Natural killer cell treated with Interleukin-12 subunit alpha and Interleukin-12 subunit beta and Interleukin-15 and Interleukin-18, amount 100 ng/mL, for 72 hours (primary cell): ENCODE measurements around the gene SNRNP25. TPM values are rescaled to one million over a fixed set of nuclear protein-coding genes. Genes with fewer than 3 reads are reported as not detected.
"Not testable (repeated sequence)": the region's sequence is repeated elsewhere in the genome, so short reads cannot be mapped to it uniquely, and the experiment has no call there.

Experiments used
- ATAC-seq, 2 donors: fragments of 150-1000 bp; cut with Tn5 transposase in 1 of 2; sonication (Bioruptor Pico), chemical (Tn5 transposase) in 1 of 2; 2 replicates each; pipeline ENCODE4 v1.10.0; 2021
- DNase-seq: peaks from one replicate; pipeline ENCODE4 v3.0.0; 2022; ENCODE audit warnings: low spot score
- H3K27ac Mint-ChIP-seq, 2 donors: 1 replicate in 1 of 2; 2 replicates in 1 of 2; pipeline ENCODE4 v1.8.0; 2022; ENCODE audit warnings: mixed read lengths in 2 of 2, mild to moderate bottlenecking in 1 of 2, moderate library complexity in 1 of 2
- H3K27me3 Mint-ChIP-seq, 2 donors: 1 replicate in 1 of 2; 2 replicates in 1 of 2; pipeline ENCODE4 v1.8.0; 2022; ENCODE audit warnings: mixed read lengths in 2 of 2
- H3K36me3 Mint-ChIP-seq: one replicate; pipeline ENCODE4 v1.8.0; 2022; ENCODE audit warnings: mixed read lengths
- H3K4me1 Mint-ChIP-seq, 2 donors: 1 replicate in 1 of 2; 2 replicates in 1 of 2; pipeline ENCODE4 v1.8.0; 2022; ENCODE audit warnings: low read depth in 2 of 2, mixed read lengths in 2 of 2, mild to moderate bottlenecking in 1 of 2
- H3K4me3 Mint-ChIP-seq: one replicate; pipeline ENCODE4 v1.8.0; 2022; ENCODE audit warnings: mixed read lengths
- H3K9me3 Mint-ChIP-seq: 2 replicates; pipeline ENCODE4 v1.8.0; 2022; ENCODE audit warnings: mixed read lengths
- total RNA-seq, 2 donors: library from RNA; stranded (reverse); gene quantifications; one replicate each; pipeline ENCODE4 v1.2.3, GENCODE V29; 2022

Gene SNRNP25
- total RNA-seq, result 10 to 100 TPM; 35.6 to 39.8 TPM

DNA sequence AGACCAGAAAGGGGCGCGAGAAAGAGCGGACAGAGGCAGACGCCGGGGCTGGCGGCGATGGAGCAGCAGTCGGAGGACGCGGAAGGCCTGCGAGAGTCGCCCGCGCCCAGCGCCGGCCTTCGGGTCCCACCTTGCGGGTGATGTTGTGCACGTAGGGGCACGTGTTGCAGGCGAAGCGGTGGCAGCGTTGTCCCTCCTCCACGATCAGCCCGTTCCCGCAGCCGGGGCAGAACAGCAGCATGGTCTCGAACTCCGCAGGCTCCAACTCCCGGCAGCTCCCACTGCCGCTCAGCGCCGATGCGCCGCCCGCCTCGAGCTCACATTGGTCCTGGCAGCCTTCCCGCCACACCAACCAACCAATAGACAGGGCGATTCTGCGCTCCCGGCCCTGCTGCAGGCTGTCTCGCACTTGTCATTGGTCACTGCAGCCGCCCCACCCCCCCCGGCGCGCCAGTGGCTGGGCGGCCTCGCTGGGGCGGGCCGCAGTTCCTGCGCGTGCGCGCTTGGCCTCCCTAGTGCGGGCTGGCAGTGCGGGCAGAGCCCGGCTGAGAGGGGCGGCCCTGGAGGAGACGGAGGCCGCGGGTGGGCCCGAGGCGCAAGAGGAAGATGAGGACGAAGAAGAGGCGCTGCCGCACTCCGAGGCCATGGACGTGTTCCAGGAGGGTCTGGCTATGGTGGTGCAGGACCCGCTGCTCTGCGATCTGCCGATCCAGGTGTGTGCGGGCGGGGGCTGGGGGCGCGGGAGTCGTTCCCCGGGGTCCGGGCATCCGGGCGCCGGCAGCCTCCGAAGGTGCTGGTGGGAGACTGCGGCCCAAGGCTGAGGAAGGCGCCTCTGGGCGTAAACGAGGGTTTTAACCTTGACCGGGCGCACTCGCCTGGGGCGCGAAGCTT, at the start of gene SNRNP25, which contains the start of gene POLR3K:
Gene SNRNP25, plus strand, starts transcription at position 483 of the 891 bp plus-strand sequence. Its CDS starts 189 bp downstream, at position 672.
Gene POLR3K, minus strand, starts transcription at position 263 of the 891 bp plus-strand sequence. Its CDS starts 22 bp downstream, at position 241.
- ATAC-seq (peak; percentile 98), DNase-seq (peak; percentile 99)

DNA sequence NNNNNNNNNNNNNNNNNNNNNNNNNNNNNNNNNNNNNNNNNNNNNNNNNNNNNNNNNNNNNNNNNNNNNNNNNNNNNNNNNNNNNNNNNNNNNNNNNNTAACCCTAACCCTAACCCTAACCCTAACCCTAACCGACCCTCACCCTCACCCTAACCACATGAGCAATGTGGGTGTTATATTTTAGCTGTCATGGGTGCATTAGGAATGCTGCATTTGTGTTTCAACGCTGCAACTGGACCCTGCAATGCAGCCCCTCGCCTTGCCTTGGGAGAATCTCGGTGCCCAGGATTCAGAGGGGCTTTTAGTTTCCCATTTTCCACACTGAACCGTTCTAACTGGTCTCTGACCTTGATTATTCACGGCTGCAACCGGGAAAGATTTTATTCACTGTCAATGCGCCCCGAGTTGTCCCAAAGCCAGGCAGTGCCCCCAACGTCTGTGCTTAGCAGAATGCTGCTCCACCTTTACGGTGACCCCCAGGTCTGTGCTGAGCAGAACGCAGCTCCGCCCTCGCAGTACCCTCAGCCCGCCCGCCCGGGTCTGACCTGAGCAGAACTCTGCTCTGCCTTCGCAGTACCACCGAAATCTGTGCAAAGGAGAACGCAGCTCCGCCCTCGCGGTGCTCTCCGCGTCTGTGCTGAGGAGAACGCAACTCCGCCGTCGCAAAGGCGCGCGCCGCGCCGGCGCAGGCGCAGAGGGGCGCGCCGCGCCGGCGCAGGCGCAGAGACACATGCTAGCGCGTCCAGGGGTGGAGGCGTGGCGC, 43.5 kb upstream of the SNRNP25 start:
- Mint-ChIP-seq H3K4me1 (no peaks in the 10 kb centered on the region), H3K9me3 (no peaks in the 10 kb centered on the region), H3K27ac (no peak overlapping the region), H3K4me3 (no peak overlapping the region), H3K36me3 (no peaks in the 10 kb centered on the region), H3K27me3 (no peaks in the 10 kb centered on the region)
- peak; percentile 49 for DNase-seq
- peak; percentile 52 to 91 for ATAC-seq

More for the DNA sequence above, at the start of gene SNRNP25, which contains the start of gene POLR3K:
- Mint-ChIP-seq H3K4me1 (peaks cover 18 to 22% of the 10 kb centered on the region in 2 donors), H3K4me3 (peak within 1 kb of the TSS; percentile 99), H3K36me3 (peaks cover 13% of the 10 kb centered on the region), H3K9me3 (no peaks in the 10 kb centered on the region), H3K27ac (peak within 1 kb of the TSS; percentile 91 to 94), H3K27me3 (no peaks in the 10 kb centered on the region)

DNA sequence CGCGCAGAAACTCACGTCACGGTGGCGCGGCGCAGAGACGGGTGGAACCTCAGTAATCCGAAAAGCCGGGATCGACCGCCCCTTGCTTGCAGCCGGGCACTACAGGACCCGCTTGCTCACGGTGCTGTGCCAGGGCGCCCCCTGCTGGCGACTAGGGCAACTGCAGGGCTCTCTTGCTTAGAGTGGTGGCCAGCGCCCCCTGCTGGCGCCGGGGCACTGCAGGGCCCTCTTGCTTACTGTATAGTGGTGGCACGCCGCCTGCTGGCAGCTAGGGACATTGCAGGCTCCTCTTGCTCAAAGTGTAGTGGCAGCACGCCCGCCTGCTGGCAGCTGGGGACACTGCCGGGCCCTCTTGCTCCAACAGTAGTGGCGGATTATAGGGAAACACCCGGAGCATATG, 42.9 kb upstream of the SNRNP25 start:
- H3K9me3 Mint-ChIP-seq, H3K4me1 Mint-ChIP-seq, H3K36me3 Mint-ChIP-seq, H3K4me3 Mint-ChIP-seq, H3K27ac Mint-ChIP-seq, H3K27me3 Mint-ChIP-seq: not testable (repeated sequence)
- ATAC-seq (peak in 1 of 2 donors; percentile 52), DNase-seq (peak; percentile 92)

DNA sequence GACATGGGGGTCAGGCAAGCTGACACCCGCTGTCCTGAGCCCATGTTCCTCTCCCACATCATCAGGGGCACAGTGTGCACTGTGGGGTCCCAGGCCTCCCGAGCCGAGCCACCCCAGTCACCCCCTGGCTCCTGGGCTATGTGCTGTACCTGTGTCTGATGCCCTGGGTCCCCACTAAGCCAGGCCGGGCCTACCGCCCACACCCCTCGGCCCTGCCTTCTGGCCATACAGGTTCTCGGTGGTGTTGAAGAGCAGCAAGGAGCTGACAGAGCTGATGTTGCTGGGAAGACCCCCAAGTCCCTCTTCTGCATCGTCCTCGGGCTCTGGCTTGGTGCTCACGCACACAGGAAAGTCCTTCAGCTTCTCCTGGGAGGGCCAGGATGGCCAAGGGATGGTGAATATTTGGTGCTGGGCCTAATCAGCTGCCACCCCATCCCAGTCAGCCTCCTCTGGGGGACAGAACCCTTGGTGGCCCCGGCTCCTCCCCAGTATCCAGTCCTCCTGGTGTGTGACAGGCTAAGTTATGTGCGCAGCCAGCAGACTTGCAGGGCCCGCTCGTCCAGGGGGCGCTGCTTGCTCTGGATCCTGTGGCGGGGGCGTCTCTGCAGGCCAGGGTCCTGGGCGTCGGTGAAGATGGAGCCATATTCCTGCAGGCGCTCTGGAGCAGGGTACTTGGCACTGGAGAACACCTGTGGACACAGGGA, 36.4 kb upstream of the SNRNP25 start:
- H3K9me3 Mint-ChIP-seq, ATAC-seq, H3K4me3 Mint-ChIP-seq, H3K27me3 Mint-ChIP-seq, H3K4me1 Mint-ChIP-seq, H3K36me3 Mint-ChIP-seq, H3K27ac Mint-ChIP-seq: not testable (repeated sequence)
- DNase-seq, result peak; percentile 56

DNA sequence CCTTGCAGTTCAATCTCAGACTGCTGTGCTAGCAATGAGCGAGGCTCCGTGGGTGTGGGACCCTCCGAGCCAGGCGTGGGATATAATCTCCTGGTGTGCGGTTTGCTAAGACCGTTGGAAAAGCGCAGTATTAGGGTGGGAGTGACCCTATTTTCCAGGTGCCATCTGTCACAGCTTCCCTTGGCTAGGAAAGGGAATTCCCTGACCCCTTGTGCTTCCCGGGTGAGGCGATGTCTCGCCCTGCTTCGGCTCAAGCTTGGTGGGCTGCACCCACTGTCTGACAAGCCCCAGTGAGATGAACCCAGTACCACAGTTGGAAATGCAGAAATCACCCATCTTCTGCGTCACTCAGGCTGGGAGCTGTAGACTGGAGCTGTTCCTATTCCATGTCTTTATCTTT, 32.7 kb upstream of the SNRNP25 start:
- not testable (repeated sequence) for ATAC-seq, H3K4me1 Mint-ChIP-seq
- DNase-seq, result peak; percentile 38

DNA sequence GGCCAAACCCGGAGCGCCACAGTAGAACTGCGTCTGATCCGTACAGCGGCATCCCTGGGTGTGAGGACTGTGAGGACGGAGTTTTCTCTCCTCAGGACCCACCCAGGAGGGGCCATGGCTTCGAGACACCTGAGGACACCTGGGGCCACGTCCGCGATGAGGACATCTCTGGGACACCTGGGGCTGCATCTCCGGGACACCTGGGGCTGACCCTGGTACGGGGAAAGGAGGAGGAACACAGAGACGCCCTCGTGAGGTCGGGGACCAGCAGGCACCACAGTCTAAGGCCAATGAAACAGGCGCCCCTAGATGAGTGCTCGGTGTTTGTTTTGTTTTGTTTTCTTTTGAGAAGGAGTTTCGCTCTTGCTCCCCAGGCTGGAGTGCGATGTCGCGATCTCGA, 29.5 kb upstream of the SNRNP25 start:
- H3K4me1 Mint-ChIP-seq, H3K27ac Mint-ChIP-seq, H3K27me3 Mint-ChIP-seq, ATAC-seq, H3K36me3 Mint-ChIP-seq, H3K4me3 Mint-ChIP-seq, H3K9me3 Mint-ChIP-seq: not testable (repeated sequence)
- DNase-seq, result peak; percentile 32

More for the DNA sequence above, 32.7 kb upstream of the SNRNP25 start:
- H3K4me3 Mint-ChIP-seq, H3K9me3 Mint-ChIP-seq, H3K27me3 Mint-ChIP-seq, H3K27ac Mint-ChIP-seq, H3K36me3 Mint-ChIP-seq: not testable (repeated sequence)

DNA sequence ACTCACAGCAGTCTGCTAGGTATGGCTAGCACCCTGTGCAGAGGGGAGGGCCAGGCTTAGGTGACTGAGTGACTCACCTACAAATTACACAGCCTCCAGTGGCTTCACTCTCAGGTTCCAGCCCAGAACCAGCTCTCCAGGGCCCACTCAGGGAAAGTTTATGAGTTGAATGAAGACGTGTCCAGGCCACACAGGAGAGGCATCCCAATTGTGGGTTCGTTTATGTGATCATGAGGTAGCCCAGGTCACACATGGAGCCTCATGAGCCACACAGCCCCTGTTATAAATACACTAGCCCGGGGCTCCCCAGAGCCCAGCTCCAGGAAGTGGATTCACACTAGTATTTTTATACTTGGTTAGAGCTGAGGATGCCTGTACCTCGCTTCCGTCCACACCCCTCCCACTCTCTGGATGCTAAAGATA, 27.7 kb upstream of the SNRNP25 start:
- not testable (repeated sequence) for H3K9me3 Mint-ChIP-seq

DNA sequence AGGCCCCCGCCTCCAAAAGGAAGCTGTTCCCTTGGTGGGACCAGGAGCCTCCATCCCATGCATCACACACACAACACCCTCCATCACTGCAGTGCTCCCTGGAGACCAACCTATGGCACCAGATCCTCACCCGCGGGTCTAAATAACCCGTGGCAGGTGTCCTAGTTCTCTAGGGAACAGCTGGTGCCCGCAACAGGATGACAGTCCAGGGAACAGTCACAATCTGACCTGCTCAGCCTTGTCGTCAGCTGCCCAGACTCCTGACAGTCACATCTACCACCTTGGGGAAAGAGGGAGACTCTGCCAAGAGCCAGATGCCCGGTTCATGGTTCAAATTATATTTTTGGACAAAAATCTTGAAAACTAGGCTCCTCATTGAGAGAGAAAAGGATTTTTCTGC, 23.0 kb upstream of the SNRNP25 start:
- ATAC-seq, H3K4me3 Mint-ChIP-seq, H3K36me3 Mint-ChIP-seq, H3K9me3 Mint-ChIP-seq, H3K27ac Mint-ChIP-seq, H3K4me1 Mint-ChIP-seq, H3K27me3 Mint-ChIP-seq, DNase-seq: not testable (repeated sequence)

More for the DNA sequence above, 27.7 kb upstream of the SNRNP25 start:
- not testable (repeated sequence) for H3K27me3 Mint-ChIP-seq, H3K36me3 Mint-ChIP-seq, H3K4me3 Mint-ChIP-seq, H3K4me1 Mint-ChIP-seq, H3K27ac Mint-ChIP-seq
- ATAC-seq (peak; percentile 47 to 59), DNase-seq (peak; percentile 40)

DNA sequence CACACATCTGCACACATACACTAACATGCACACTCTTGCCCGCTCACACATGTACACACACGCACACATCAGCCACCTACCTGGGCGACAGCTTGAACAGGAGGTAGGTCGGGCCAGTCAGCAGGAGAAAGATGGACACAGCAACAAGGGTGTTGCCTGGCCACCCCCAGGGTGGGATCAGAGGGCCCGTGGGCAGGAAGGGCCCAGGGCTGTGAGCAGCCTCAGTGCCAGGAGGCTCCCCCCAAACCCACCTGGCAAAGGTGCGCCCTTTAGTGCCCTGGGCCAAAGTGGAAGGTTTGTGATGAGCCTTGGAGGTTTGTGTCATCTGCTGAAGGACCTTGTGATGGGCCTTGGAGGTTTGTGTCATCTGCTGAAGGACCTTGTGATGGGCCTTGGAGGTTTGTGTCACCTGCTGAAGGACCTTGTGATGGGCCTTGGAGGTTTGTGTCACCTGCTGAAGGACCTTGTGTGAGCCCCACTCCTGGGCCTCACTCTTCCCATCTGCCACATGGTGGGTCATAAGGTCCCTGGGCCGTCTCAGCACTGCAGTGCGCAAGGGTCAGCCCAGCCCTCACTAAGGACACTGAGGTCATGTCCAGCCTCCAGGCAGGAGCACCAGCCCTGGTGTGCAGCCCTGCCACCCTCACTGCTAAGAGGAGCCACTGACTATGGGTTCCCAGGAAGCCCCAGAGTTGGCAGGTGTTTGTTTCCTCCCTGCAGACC, 20.3 kb upstream of the SNRNP25 start:
- H3K27ac Mint-ChIP-seq, H3K27me3 Mint-ChIP-seq, H3K9me3 Mint-ChIP-seq, H3K36me3 Mint-ChIP-seq, H3K4me1 Mint-ChIP-seq, ATAC-seq, H3K4me3 Mint-ChIP-seq: not testable (repeated sequence)
- peak; percentile 54 for DNase-seq

DNA sequence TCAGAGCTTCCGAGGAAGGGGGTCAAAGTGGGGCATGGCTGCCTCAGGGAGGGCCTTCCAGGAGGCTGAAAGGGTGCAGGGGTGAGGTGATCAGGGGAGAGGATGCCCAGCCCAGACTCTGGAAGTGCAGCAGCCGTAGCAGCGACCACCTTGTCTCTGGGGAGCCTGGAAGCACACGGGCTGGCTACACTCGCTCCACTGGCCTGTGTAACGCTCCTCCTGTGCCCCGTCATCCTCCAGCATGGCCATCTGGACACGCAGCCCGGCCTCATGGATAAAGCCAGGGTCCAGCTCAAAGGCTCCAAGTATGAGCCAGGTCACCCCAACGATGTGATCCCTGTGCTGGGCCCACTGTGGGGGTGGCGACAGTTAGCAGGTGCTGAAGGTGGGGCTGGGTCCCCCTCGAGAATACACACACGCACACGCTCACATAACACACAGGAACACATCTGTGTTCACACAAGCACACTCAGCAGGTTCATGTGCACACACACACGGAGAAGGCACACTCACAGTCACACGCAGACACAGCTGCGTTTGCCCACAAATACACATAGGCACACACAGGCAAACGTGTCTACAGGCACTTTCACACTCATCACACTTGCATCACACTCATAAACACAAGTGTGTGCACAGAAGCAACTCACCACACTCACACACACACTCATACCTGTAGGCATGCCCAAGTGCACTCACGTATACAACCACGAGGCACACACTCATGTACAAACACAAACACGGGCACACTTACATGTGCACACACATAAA, 19.6 kb upstream of the SNRNP25 start:
- no peak overlapping the region for H3K27ac Mint-ChIP-seq
- H3K27me3 Mint-ChIP-seq, result no peaks in the 10 kb centered on the region
- peaks cover 7 to 8% of the 10 kb centered on the region in 2 donors for H3K4me1 Mint-ChIP-seq
- H3K36me3 Mint-ChIP-seq, result no peaks in the 10 kb centered on the region
- DNase-seq, result peak; percentile 23
- no peak overlapping the region for H3K4me3 Mint-ChIP-seq
- H3K9me3 Mint-ChIP-seq, result no peaks in the 10 kb centered on the region
- ATAC-seq, result peak in 1 of 2 donors; percentile 4

DNA sequence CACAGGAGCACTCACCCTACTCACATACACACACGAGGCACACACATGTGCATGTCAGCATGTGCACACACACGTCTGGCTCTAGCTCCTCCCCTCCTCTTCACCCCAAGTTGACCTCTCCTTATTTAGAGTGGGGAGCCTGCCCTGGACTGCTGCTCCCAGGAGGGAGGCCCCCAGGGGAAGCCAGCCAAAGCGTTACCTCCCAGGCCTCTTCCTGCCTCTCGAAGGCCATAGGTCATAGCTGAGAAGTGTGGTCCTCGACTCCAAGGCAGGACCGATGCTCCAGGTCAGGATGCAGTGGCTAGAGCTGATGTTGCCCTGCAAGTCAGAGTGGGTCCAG, 19.0 kb upstream of the SNRNP25 start:
- DNase-seq, result no peak
- Mint-ChIP-seq H3K27ac (no peak overlapping the region), H3K4me3 (no peak overlapping the region), H3K4me1 (peaks cover 12% of the 10 kb centered on the region in 2 donors), H3K9me3 (no peaks in the 10 kb centered on the region), H3K27me3 (no peaks in the 10 kb centered on the region), H3K36me3 (no peaks in the 10 kb centered on the region)
- ATAC-seq, result no peak

DNA sequence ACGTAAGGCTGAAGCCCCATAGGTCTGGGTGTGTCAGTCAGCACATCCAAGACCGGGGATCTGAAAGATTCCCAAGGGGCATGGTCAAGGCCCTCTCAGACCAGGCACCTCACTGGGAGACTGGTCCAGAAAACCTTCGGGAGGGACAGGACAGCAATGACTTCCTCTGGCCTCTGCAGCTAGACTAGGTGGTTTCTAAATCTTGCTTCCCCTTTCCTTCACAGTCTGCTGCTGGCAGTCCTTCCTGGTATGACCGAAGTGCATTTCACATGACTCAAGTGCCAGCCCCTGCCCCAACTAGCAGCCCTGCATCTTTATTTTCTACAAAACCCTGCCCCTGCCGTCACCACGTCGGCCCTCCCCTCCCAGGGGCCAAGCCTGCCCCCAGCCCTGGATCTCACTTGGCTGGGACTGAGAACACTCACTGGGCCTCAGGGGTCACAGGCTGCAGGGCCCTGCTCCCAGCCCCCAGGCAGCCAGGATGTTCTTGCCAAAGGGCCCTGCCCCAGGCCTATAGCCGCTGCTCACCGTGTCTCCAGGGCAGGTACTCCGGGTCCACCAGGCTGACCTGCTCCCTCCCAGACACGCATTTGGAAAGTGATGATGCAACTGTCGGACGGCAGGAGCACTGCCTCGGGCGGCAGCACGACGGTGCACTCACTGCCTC, 18.5 kb upstream of the SNRNP25 start:
- peak; percentile 49 for DNase-seq
- no peaks in the 10 kb centered on the region for H3K27me3 Mint-ChIP-seq
- H3K9me3 Mint-ChIP-seq, result no peaks in the 10 kb centered on the region
- H3K4me1 Mint-ChIP-seq, result peaks cover 12% of the 10 kb centered on the region in 2 donors
- no peaks in the 10 kb centered on the region for H3K36me3 Mint-ChIP-seq
- ATAC-seq, result no peak
- no peak overlapping the region for H3K4me3 Mint-ChIP-seq
- H3K27ac Mint-ChIP-seq, result no peak overlapping the region
